K562 (cell line): ENCODE measurements around the gene PACS1. TPM values are rescaled to one million over a fixed set of nuclear protein-coding genes. Genes with fewer than 3 reads are reported as not detected.

Experiments used
- E2F5 ChIP-seq: sonication (generic); formaldehyde crosslinking; IDR thresholded peaks from 2 replicates; pipeline ENCODE4 v1.8.0; 2022; ENCODE audit warnings: mild to moderate bottlenecking, missing genetic modification reagents
- GABPB1 ChIP-seq: sonication (generic); formaldehyde crosslinking; IDR thresholded peaks from 2 replicates; pipeline ENCODE4 v1.8.0; 2022; ENCODE audit warnings: mild to moderate bottlenecking, missing genetic modification reagents
- MLX ChIP-seq, 2 experiments: fragments of 450-650 bp in 1 of 2; sonication (generic) in 1 of 2; formaldehyde crosslinking; conservative IDR thresholded peaks; 2 replicates each; pipeline versions ENCODE4 v1.4.0 to v1.8.1; 2020 to 2022; ENCODE audit warnings: mild to moderate bottlenecking in 1 of 2, missing genetic modification reagents in 1 of 2
- NCOA2 ChIP-seq, 2 experiments: fragments of 450-650 bp; IDR thresholded peaks; 2 replicates each; pipeline ENCODE4 v1.6.1; 2018; ENCODE audit warnings: mild to moderate bottlenecking in 2 of 2, moderate library complexity in 1 of 2; ENCODE audit not compliant: partially characterized antibody in 2 of 2
- PHF21A ChIP-seq: fragments of 450-650 bp; IDR thresholded peaks from 2 replicates; pipeline ENCODE4 v1.6.1; 2017; ENCODE audit warnings: low read depth, borderline replicate concordance
- SMAD2 ChIP-seq: fragments of 150-350 bp; IDR thresholded peaks from 2 replicates; pipeline ENCODE4 v1.6.1; 2014; ENCODE audit warnings: low read depth, mild to moderate bottlenecking, low read length
- TEAD4 ChIP-seq, 2 experiments: sonication (generic) in 1 of 2; formaldehyde crosslinking in 1 of 2; IDR thresholded peaks; 2 replicates each; pipeline versions ENCODE4 v1.6.1 to v1.8.0; 2012 to 2022; ENCODE audit warnings: borderline replicate concordance in 1 of 2, inconsistent platforms in 1 of 2, low read length in 1 of 2, mild to moderate bottlenecking in 1 of 2, missing genetic modification reagents in 1 of 2
- TRIM25 ChIP-seq: fragments of 450-650 bp; IDR thresholded peaks from 2 replicates; pipeline ENCODE4 v1.7.0; 2016; ENCODE audit warnings: borderline replicate concordance
- XRCC3 ChIP-seq: fragments of 450-650 bp; IDR thresholded peaks from 2 replicates; pipeline ENCODE4 v1.6.1; 2017; ENCODE audit warnings: mild to moderate bottlenecking, moderate library complexity
- YBX1 ChIP-seq: fragments of 450-650 bp; IDR thresholded peaks from 2 replicates; pipeline ENCODE4 v1.7.1; 2016; ENCODE audit warnings: mild to moderate bottlenecking
- ZNF121 ChIP-seq: sonication (generic); formaldehyde crosslinking; conservative IDR thresholded peaks from 2 replicates; pipeline ENCODE4 v1.8.0; 2022; ENCODE audit warnings: missing genetic modification reagents
- ZNF407 ChIP-seq: fragments of 450-650 bp; IDR thresholded peaks from 2 replicates; pipeline ENCODE4 v1.6.1; 2016; ENCODE audit warnings: low read depth
- ZNF436 ChIP-seq: fragments of 250-450, 450-650 bp; sonication (Bioruptor Pico); formaldehyde crosslinking; IDR thresholded peaks from 2 replicates; pipeline ENCODE4 v1.7.0; 2020; ENCODE audit warnings: mild to moderate bottlenecking
- polyA plus RNA-seq, 8 experiments: library from polyadenylated mRNA; depleted of rRNA in 4 of 8; stranded (reverse) in 5 of 8; unstranded in 3 of 8; fragments of >200 nt; fragmentation: Nextera tagmentation in 2 of 8; fragmentation: Illumina TruSeq in 1 of 8; extraction: Ambion mirVana in 2 of 8; extraction: Trizol in 1 of 8; gene quantifications; 2 replicates each; pipeline versions ENCODE4 v1.2.1 to v1.2.3, GENCODE V29; 2011 to 2014; ENCODE audit warnings: inconsistent platforms in 1 of 8, missing spikeins in 1 of 8
- total RNA-seq, 7 experiments: library from RNA; depleted of rRNA in 6 of 7; stranded (reverse); fragments of >200 nt in 6 of 7; fragmentation: Illumina TruSeq in 2 of 7; extraction: Trizol in 2 of 7; gene quantifications; 2 replicates each; pipeline versions ENCODE4 v1.2.1 to v1.2.3, GENCODE V29; 2011 to 2021; ENCODE audit warnings: low replicate concordance in 1 of 7

The PACS1 gene
- total and polyA plus RNA-seq, 9 of the 15 experiments (the other 6 are each of a cell fraction or from before 2014, with no cell fraction given): 0.34 to 28.1 (median 8.5) TPM

- no peak for TF ChIP-seq E2F5 (CRISPR knock-in tag)
- no peak for TF ChIP-seq MLX (CRISPR knock-in tag; conservative IDR thresholded peaks at IDR 0.05)
- TF ChIP-seq PHF21A: no peak
- TF ChIP-seq SMAD2: no peak
- no peak for TF ChIP-seq YBX1
- TF ChIP-seq TRIM25: no peak
- TF ChIP-seq ZNF407: no peak
- no peak for TF ChIP-seq ZNF436 (CRISPR knock-in tag)
- no peak for TF ChIP-seq XRCC3
- no peak for TF ChIP-seq TEAD4 (IDR thresholded peaks at IDR 0.05; ENCODE audit: low read length)
- no peak for TF ChIP-seq TEAD4 (CRISPR knock-in tag; IDR thresholded peaks at IDR 0.05; ENCODE audit: borderline replicate concordance)
- no peak for TF ChIP-seq NCOA2 (IDR thresholded peaks at IDR 0.05; ENCODE audit: partially characterized antibody in 2 of 2)
- TF ChIP-seq ZNF121 (CRISPR knock-in tag): no peak
- no peak for TF ChIP-seq GABPB1 (CRISPR knock-in tag)
Measured at GRCh38 chr11:66247295-66247694, 177.2 kb downstream of the PACS1 start (continued).
